GM23338 (cell line): ENCODE data around the gene DIS3L. TPM values are rescaled to one million over a fixed set of nuclear protein-coding genes. Genes with fewer than 3 reads are reported as not detected.

Experiments used
- ATAC-seq: fragments of 200-7000 bp; cut with Tn5 transposase; 3 replicates; pipeline ENCODE4 v1.9.1; 2020
- DNase-seq: peaks from one replicate; pipeline ENCODE4 v3.0.0-alpha.2; 2015; ENCODE audit warnings: low spot score
- H2AFZ ChIP-seq: fragments of 200-600 bp; sonication (generic); 2 replicates; pipeline ENCODE4 v1.8.0; 2016; ENCODE audit warnings: antibody characterized with exemption, mild to moderate bottlenecking, moderate library complexity
- H3F3A ChIP-seq: fragments of 200-600 bp; sonication (generic); replicated peaks from 2 replicates; pipeline ENCODE4 v1.8.0; 2017; ENCODE audit warnings: antibody characterized with exemption, mixed run types, low read depth
- H3K27ac ChIP-seq: fragments of 200-600 bp; sonication (generic); 2 replicates; pipeline ENCODE4 v1.6.1; 2016; ENCODE audit warnings: low read depth
- H3K27me3 ChIP-seq: fragments of 200-600 bp; sonication (generic); 2 replicates; pipeline ENCODE4 v1.8.0; 2016; ENCODE audit warnings: mild to moderate bottlenecking, mixed run types, moderate library complexity; ENCODE audit not compliant: insufficient read depth
- H3K36me3 ChIP-seq: fragments of 200-600 bp; sonication (generic); 2 replicates; pipeline ENCODE4 v1.8.0; 2016; ENCODE audit warnings: mild to moderate bottlenecking; ENCODE audit not compliant: insufficient read depth
- H3K4me1 ChIP-seq: fragments of 200-600 bp; sonication (generic); 2 replicates; pipeline ENCODE4 v1.8.0; 2016; ENCODE audit warnings: mild to moderate bottlenecking, moderate library complexity; ENCODE audit not compliant: insufficient read depth
- H3K4me2 ChIP-seq: fragments of 200-600 bp; sonication (generic); 2 replicates; pipeline ENCODE4 v1.7.1; 2017; ENCODE audit warnings: mixed run types
- H3K4me3 ChIP-seq: fragments of 200-600 bp; sonication (generic); 2 replicates; pipeline ENCODE4 v1.6.1; 2016; ENCODE audit warnings: mixed run types
- H3K79me2 ChIP-seq: fragments of 200-600 bp; sonication (generic); replicated peaks from 2 replicates; pipeline ENCODE4 v1.8.0; 2017; ENCODE audit warnings: mild to moderate bottlenecking; ENCODE audit not compliant: insufficient read depth
- H3K9me2 ChIP-seq: fragments of 200-600 bp; sonication (generic); 2 replicates; pipeline ENCODE4 v1.8.0; 2017; ENCODE audit not compliant: insufficient read depth
- H4K20me1 ChIP-seq: fragments of 200-600 bp; sonication (generic); replicated peaks from 2 replicates; pipeline ENCODE4 v1.8.0; 2017; ENCODE audit warnings: mild to moderate bottlenecking; ENCODE audit not compliant: insufficient read depth
- H3K27ac Mint-ChIP-seq: 2 replicates; pipeline ENCODE4 v1.8.0; 2020; ENCODE audit warnings: inconsistent platforms, mild to moderate bottlenecking, moderate library complexity, mixed read lengths
- H3K27me3 Mint-ChIP-seq: 3 replicates; pipeline ENCODE4 v1.8.0; 2022; ENCODE audit warnings: low read depth, mild to moderate bottlenecking, moderate library complexity, mixed read lengths, inconsistent platforms; ENCODE audit not compliant: insufficient read depth, poor library complexity
- H3K36me3 Mint-ChIP-seq: 3 replicates; pipeline ENCODE4 v1.8.0; 2021; ENCODE audit warnings: low read depth, mild to moderate bottlenecking, inconsistent platforms, moderate library complexity, mixed read lengths
- H3K4me1 Mint-ChIP-seq: 3 replicates; pipeline ENCODE4 v1.8.0; 2020; ENCODE audit warnings: mild to moderate bottlenecking, inconsistent platforms, mixed read lengths
- H3K4me3 Mint-ChIP-seq: 3 replicates; pipeline ENCODE4 v1.8.0; 2021; ENCODE audit warnings: moderate library complexity, mild to moderate bottlenecking, inconsistent platforms, mixed read lengths
- H3K9me3 Mint-ChIP-seq: 3 replicates; pipeline ENCODE4 v1.8.0; 2020; ENCODE audit warnings: moderate library complexity, mild to moderate bottlenecking, inconsistent platforms, mixed read lengths
- CREB1 ChIP-seq: fragments of 250-450 bp; sonication (Bioruptor Pico); IDR thresholded peaks from 2 replicates; pipeline ENCODE4 v1.5.0; 2020; ENCODE audit warnings: low read depth, mild to moderate bottlenecking, moderate library complexity
- CTCF ChIP-seq, 2 experiments: fragments of 200-600 bp in 1 of 2; sonication (generic) in 1 of 2; conservative IDR thresholded peaks; 2 replicates each; pipeline versions ENCODE4 v1.5.1 to v1.6.1; 2016 to 2017; ENCODE audit warnings: antibody characterized with exemption in 2 of 2, low read depth in 2 of 2, mild to moderate bottlenecking in 2 of 2, moderate library complexity in 1 of 2
- ETS1 ChIP-seq: IDR thresholded peaks from 2 replicates; pipeline ENCODE4 v1.6.1; 2016; ENCODE audit warnings: antibody characterized with exemption
- EZH2 ChIP-seq: fragments of 200-600 bp; sonication (generic); IDR thresholded peaks from one replicate; pipeline ENCODE4 v1.8.0; 2017; ENCODE audit warnings: antibody characterized with exemption, mild to moderate bottlenecking, low read depth; ENCODE audit not compliant: unreplicated experiment
- JUNB ChIP-seq: IDR thresholded peaks from one replicate; pipeline ENCODE4 v1.6.1; 2016; ENCODE audit warnings: antibody characterized with exemption; ENCODE audit not compliant: unreplicated experiment
- POLR2AphosphoS5 ChIP-seq: IDR thresholded peaks from 2 replicates; pipeline ENCODE4 v1.6.1; 2016; ENCODE audit warnings: antibody characterized with exemption, low read depth
- REST ChIP-seq: IDR thresholded peaks from one replicate; pipeline ENCODE4 v1.6.1; 2018; ENCODE audit warnings: antibody characterized with exemption; ENCODE audit not compliant: unreplicated experiment
- ZNF331 ChIP-seq: fragments of 250-450 bp; sonication (Bioruptor Pico); IDR thresholded peaks from 2 replicates; pipeline ENCODE4 v1.5.0; 2020; ENCODE audit warnings: low read depth, mild to moderate bottlenecking, moderate library complexity
- ZNF462 ChIP-seq: fragments of 250-450 bp; sonication (Bioruptor Pico); IDR thresholded peaks from 2 replicates; pipeline ENCODE4 v1.5.0; 2020; ENCODE audit warnings: mild to moderate bottlenecking, moderate library complexity
- polyA plus RNA-seq: library from polyadenylated mRNA; unstranded; fragments of >200 nt; fragmentation: Nextera tagmentation; extraction: Ambion mirVana; gene quantifications from 2 replicates; pipeline ENCODE4 v1.2.1, GENCODE V29; 2016
- total RNA-seq: library from RNA; depleted of rRNA; stranded (reverse); fragments of >200 nt; shearing (Covaris generic); gene quantifications from 2 replicates; pipeline ENCODE4 v1.2.3, GENCODE V29; 2014

The DIS3L gene
- total and polyA plus RNA-seq, 2 experiments from 2014 or later, result 8.9 to 21.8 TPM

- no peak for TF ChIP-seq REST
- no peak for TF ChIP-seq ETS1
- no peak for TF ChIP-seq JUNB
- TF ChIP-seq ZNF331 (CRISPR knock-in tag), result no peak
Measured at GRCh38 chr15:66298803-66299251, 5.5 kb downstream of the DIS3L start (continued).

- Mint-ChIP-seq H3K4me1 (peaks cover 18% of the 10 kb centered on the region), H3K36me3 (peaks cover 8% of the 10 kb centered on the region), H3K4me3 (no peak overlapping the region), H3K27ac (no peak overlapping the region), H3K9me3 (no peaks in the 10 kb centered on the region; the same call in 2 of the 3 replicates), H3K27me3 (peaks cover 8% of the 10 kb centered on the region)
- Histone ChIP-seq H3K4me1 (peaks cover 7% of the 10 kb centered on the region; the same call in 1 of the 2 replicates), H3K4me2 (no peak overlapping the region), H4K20me1 (no peaks in the 10 kb centered on the region), H2AFZ (no peak overlapping the region), H3K27ac (0 out of 2 replicates have a peak overlapping the region, but pooled peaks have one; percentile 30), H3K36me3 (no peaks in the 10 kb centered on the region), H3K27me3 (no peaks in the 10 kb centered on the region), H3K79me2 (peaks cover under 1% of the 10 kb centered on the region; the same call in 1 of the 2 replicates), H3K9me2 (no peaks in the 10 kb centered on the region), H3K4me3 (no peak overlapping the region), H3F3A (no peaks in the 10 kb centered on the region)
- DNase-seq, result no peak
- no peak; the same call in 2 of the 3 replicates for ATAC-seq
- no peak for TF ChIP-seq ETS1
- no peak for TF ChIP-seq CREB1 (CRISPR knock-in tag)
- no peak for TF ChIP-seq ZNF462
- TF ChIP-seq EZH2, result no peak
- no peak for TF ChIP-seq POLR2AphosphoS5
- no peak for TF ChIP-seq CTCF (conservative IDR thresholded peaks at IDR 0.05; ENCODE audit: low read depth in 2 of 2)
Measured at GRCh38 chr15:66302489-66303278, 9.3 kb downstream of the DIS3L start.
